Muscle of arm (tissue), 12 donors: Measurements from ENCODE around the gene PNRC2. TPM values are rescaled to one million over a fixed set of nuclear protein-coding genes. Genes with fewer than 3 reads are reported as not detected.
"Not testable (repeated sequence)": the region's sequence is repeated elsewhere in the genome, so short reads cannot be mapped to it uniquely, and the experiment has no call there.

Source experiments
- DNase-seq: peaks from one replicate; pipeline ENCODE4 v3.0.0-alpha.2; 2013
- polyA plus RNA-seq, 12 donors: library from polyadenylated mRNA; unstranded; fragments of 120-200 nt; gene quantifications; one replicate each; pipeline ENCODE4 v1.2.1, GENCODE V29; 2013; ENCODE audit not compliant: insufficient read length in 12 of 12

Gene PNRC2
- polyA plus RNA-seq, 12 donors: 100 to 180 (median 108) TPM; not detected in 1

DNA sequence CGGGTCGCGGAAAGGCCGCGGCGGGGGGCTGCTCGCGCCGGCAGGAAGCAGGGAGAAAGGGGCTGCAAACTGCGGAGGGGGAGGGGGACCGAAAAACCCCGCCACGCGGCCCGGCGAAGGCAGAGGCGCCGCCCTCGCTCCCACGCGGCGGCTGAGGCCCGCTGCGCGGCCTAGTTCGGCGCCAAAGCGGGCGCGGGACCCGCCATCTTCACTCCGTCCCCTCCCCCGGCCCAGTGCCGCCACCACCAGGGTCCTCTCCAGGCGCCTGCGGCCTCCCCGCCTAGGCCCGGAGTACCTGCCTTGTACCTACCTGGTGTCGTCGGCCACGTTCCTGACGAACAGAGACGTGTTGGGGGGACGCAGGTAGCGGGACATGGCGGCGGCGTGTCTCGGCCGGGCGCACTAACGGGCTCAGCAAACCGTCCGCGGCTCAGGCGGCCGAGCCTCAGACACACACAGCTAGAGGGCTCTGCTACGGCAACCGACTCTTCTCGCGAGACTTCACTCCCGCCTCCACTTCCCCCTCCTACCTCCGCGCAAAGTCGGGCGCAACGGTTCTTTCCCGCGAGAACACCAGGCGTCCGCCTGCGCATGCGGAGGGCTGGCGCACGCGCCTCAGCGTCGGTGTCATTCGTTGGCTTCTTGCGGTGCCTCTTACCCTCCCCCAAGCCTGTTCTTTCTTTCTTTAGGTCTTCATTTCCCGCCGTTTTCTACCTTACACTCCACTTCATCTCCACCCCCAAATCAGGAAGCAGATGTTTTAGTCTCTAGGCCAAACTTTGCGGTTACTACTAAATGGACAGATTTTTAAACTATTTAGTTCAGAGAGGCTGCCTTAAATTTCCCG, 20.5 kb downstream of the PNRC2 start, which contains the start of gene SRSF10:
Gene SRSF10 (minus strand): TSS at position 447 of the 847 bp plus-strand sequence. CDS start 72 bp downstream, at position 375.
- peak; percentile 99 for DNase-seq

GRCh38 chr1:23980728-23981070, 21.1 kb downstream of the PNRC2 start:
- no peak for DNase-seq

DNA sequence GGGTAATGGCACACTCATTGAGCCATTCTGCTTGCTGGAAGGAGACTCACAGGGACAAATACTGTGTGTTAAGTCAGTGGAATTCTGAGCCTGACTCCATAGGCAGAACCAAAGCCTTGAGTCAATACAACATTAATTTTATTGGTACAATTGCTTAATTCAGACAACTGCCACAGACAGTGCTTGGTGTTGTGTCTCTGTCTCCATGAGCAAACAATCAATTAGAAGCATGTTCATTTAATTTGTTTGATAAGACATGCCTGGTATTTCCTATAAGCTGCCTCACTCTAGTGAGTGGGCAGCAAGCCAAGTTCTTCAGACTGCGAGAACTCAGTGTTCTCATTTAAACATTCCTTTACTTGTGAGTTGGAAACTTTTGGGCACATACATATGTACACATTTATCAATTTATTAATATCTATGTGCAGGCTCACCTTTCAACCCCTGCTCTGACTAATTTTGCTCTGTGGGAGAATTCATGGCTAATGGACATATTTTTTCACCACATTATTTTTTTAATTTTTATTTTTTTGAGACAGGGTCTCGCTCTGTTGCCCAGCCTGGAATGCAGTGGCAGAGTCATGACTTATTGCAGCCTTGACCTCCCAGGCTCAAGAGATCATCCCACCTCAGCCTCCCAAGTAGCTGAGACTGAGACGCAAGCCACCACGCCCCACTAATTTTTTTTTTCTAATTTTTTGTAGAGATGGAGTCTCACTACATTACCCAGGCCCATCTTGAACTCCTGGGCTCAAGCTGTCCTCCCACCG, 25.0 kb downstream of the PNRC2 start:
- DNase-seq: no peak

DNA sequence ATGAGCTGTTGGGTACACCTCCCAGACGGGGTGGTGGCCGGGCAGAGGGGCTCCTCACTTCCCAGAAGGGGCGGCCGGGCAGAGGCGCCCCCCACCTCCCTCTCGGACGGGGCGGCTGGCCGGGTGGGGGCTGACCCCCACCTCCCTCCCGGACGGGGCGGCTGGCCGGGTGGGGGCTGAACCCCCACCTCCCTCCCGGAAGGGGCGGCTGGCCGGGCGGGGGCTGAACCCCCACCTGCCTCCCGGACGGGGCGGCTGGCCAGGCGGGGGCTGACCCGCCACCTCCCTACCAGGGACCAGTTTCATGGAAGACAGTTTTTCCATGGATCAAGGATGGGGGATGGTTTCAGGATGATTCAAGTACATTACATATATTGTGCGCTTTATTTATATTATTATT, 27.4 kb downstream of the PNRC2 start:
- DNase-seq: not testable (repeated sequence)

DNA sequence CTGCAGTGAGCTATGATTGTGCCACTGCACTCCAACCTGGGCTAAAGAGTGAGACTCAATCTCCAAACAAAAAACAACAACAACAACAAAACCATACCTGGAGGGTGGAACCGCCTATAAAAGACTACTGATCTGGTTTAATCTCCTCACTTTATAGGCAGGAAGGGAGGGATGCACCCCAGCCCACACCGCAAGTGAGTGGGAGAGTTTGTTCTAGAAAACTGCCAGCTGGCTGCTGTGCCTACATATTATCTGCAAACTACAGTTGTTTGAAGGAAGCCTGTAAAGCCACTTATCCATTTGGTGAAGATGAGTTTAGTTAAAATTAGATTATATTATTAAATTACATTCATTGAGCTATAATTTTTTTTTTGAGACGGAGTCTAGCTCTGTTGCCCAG, 29.6 kb downstream of the PNRC2 start:
- no peak for DNase-seq

- not testable (repeated sequence) for DNase-seq
Observed at GRCh38 chr1:23992011-23992410, 32.4 kb downstream of the PNRC2 start.

- no peak for DNase-seq
Observed at GRCh38 chr1:23995431-23995837, 35.8 kb downstream of the PNRC2 start.

DNA sequence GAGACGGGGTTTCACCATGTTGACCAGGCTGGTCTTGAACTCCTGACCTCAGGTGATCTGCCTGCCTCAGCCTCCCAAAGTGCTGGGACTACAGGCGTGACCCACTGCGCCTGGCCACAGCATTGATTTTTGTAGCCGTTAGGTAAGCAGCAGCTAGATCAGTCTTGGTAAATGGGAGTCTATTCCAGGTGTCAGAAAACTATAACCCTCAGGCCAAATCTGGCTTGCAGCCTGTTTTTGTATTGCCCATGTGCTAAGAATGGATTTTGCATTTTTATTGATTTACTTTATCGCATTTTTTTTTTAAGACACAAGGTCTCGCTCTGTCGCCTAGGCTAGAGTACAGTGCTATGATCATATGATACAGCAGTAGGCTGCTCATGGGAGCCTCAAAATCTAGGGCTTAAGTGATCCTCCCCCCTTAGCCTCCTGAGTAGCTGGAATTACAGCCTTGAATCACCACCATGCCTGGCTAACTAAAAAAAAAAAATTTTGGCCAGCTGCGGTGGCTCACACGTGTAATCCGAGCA, 37.1 kb downstream of the PNRC2 start:
- DNase-seq: no peak

GRCh38 chr1:23997812-23998211, 38.2 kb downstream of the PNRC2 start:
- no peak for DNase-seq

DNA sequence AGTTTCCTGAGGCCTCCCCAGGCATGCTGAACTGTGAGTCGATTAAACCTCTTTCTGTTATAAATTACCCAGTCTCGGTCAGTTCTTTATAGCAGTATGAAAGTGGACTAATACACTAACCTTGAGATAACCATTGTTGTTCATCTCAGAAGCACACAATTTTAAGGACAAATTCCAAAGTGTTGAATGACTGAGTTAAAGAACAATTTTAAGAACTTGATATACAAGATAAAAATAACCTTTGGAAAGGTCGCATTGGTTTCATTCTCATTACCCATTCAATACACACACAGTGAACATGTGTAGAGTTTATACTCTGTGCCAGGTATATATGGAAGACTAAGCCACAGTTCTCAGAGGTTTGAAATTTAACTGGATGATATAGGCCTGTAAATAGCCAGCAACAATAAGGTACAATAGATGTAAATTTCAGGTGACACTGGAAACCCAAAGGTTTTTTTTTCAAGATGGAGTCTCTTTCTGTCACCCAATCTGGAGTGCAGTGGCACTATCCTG, 39.6 kb downstream of the PNRC2 start:
- no peak for DNase-seq

DNA sequence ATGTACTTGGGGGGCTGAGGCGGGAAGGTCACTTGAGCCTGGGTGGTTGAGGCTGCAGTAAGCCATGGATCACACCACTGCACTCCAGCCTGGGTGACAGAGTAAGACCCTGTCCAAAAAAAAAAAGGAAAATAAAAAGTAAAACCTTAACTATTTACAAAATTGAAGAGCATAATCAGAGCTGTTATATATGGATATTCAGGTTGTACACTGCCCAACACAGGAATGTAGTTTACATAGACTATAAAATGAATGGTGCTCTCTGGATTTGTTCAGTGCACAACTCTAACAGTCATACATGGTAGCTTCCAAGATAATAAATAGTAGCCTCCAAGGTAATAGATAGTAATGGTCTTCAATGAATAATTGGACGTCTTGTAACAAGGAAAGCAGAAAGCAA, 43.1 kb downstream of the PNRC2 start:
- no peak for DNase-seq

- no peak for DNase-seq
Observed at GRCh38 chr1:24003331-24003972, 43.8 kb downstream of the PNRC2 start.

- DNase-seq: no peak
Observed at GRCh38 chr1:24004132-24004531, 44.5 kb downstream of the PNRC2 start.

- no peak for DNase-seq
Observed at GRCh38 chr1:24005163-24005562, 45.5 kb downstream of the PNRC2 start.

GRCh38 chr1:24007079-24007478, 47.5 kb downstream of the PNRC2 start:
- no peak for DNase-seq

- not testable (repeated sequence) for DNase-seq
Observed at GRCh38 chr1:24008574-24009184, 49.1 kb downstream of the PNRC2 start.

- no peak for DNase-seq
Observed at GRCh38 chr1:24009406-24009805, 49.8 kb downstream of the PNRC2 start.

DNA sequence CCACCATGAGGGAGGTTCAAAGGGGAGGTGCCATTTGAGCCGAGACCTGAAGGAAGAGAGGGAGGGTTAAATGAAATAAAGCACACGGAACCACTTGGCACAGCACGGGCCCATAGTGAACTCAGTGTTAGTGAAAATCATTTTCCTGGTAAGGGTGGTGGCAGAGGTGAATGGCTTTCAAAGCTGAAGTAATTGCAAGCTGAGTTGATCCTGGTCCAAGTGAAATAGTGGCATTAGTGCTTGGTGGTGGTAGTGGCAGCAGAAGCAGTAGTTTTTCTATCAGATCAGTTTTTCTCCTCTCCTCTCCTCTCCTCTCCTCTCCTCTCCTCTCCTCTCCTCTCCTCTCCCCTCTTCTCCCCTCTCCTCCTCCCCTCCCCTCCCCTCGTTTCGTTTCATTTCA, 51.0 kb downstream of the PNRC2 start:
- DNase-seq: no peak

GRCh38 chr1:24012878-24013277, 53.2 kb downstream of the PNRC2 start:
- DNase-seq: not testable (repeated sequence)
